Measurements from ENCODE around the gene COL9A3. TPM values are rescaled to one million over a fixed set of nuclear protein-coding genes. Genes with fewer than 3 reads are reported as not detected.

Gene COL9A3
- total RNA-seq, 1 experiment from 2014 or later = 46.6 TPM

- Histone ChIP-seq H3K36me3 (ENCODE audit: control insufficient read depth, insufficient read depth, low read length) (no peaks in the 10 kb centered on the region), H3K4me1 (ENCODE audit: control insufficient read depth, insufficient read depth, low read length) (peaks cover 40% of the 10 kb centered on the region), H3K4me3 (ENCODE audit: low read depth in 2 of 2, low read length in 2 of 2) (no peak overlapping the region), H3K27me3 (ENCODE audit: control insufficient read depth, insufficient read depth, low read length) (no peaks in the 10 kb centered on the region), H3K9me3 (ENCODE audit: control insufficient read depth, insufficient read depth, low read depth, low read length) (no peaks in the 10 kb centered on the region), H3K27ac (ENCODE audit: low read length) (no peak overlapping the region)
- no peak for TF ChIP-seq POLR2AphosphoS5 (IDR thresholded peaks at IDR 0.05; ENCODE audit: low read depth, low read length)
- no peak for TF ChIP-seq REST (IDR thresholded peaks at IDR 0.05; ENCODE audit: insufficient read depth in 1 of 2, low read depth in 2 of 2, low read length in 1 of 2)
- TF ChIP-seq TCF7L2 (IDR thresholded peaks at IDR 0.05; ENCODE audit: low read depth, low read length) = no peak
- TF ChIP-seq SIN3A (IDR thresholded peaks at IDR 0.05; ENCODE audit: borderline replicate concordance, insufficient read depth, low read depth, low read length) = no peak
- TF ChIP-seq CTCF (IDR thresholded peaks at IDR 0.05) = no peak
- intact Hi-C loops (cut with micrococcal nuclease; ENCODE audit: unreplicated experiment) (no loop called here), in situ Hi-C loops (cut with HindIII; ENCODE audit: low pct_unique_long_range_greater_than_20kb, low sequenced_read_pairs) (no loop called here)
- ChIA-PET POLR2A (no interaction called here), CTCF (interaction anchor here (0.5 to 0.7 kb wide), 3 partner anchors 106 to 148 kb away, joined by 3 to 6 read pairs (median 4); no protein-coding TSS in a partner anchor)
- BruUV-seq (replicated peaks) = no TSS peak
- ATAC-seq = no peak
- DNase-seq (ENCODE audit: low read depth, low spot score) = no peak
Observed at GRCh38 chr20:62824476-62825332, 7.9 kb downstream of the COL9A3 start.

- no peak for DNase-seq (ENCODE audit: low read depth, low spot score)
- BruUV-seq (replicated peaks) = no TSS peak
- H3K27ac ChIP-seq (ENCODE audit: low read length) = no peak overlapping the region
- H3K36me3 ChIP-seq (ENCODE audit: control insufficient read depth, insufficient read depth, low read length) = no peaks in the 10 kb centered on the region
- CTCF ChIA-PET = no interaction called here
- POLR2A ChIA-PET = no interaction called here
- no peak for ATAC-seq
- H3K4me1 ChIP-seq (ENCODE audit: control insufficient read depth, insufficient read depth, low read length) = peaks cover 33% of the 10 kb centered on the region
- H3K9me3 ChIP-seq (ENCODE audit: control insufficient read depth, insufficient read depth, low read depth, low read length) = no peaks in the 10 kb centered on the region
- TF ChIP-seq REST (IDR thresholded peaks at IDR 0.05; ENCODE audit: insufficient read depth in 1 of 2, low read depth in 2 of 2, low read length in 1 of 2) = no peak
- intact Hi-C loops (cut with micrococcal nuclease; ENCODE audit: unreplicated experiment) (no loop called here), in situ Hi-C loops (cut with HindIII; ENCODE audit: low pct_unique_long_range_greater_than_20kb, low sequenced_read_pairs) (no loop called here)
- no peak overlapping the region for H3K4me3 ChIP-seq (ENCODE audit: low read depth in 2 of 2, low read length in 2 of 2)
- H3K27me3 ChIP-seq (ENCODE audit: control insufficient read depth, insufficient read depth, low read length) = no peaks in the 10 kb centered on the region
Observed at GRCh38 chr20:62825333-62825985, 8.6 kb downstream of the COL9A3 start.
